Trophoblast cell (in vitro differentiated cells and primary cell): ENCODE results near the gene TIMM21.

Experiments
- DNase-seq, 2 donors: peaks; one replicate each; pipeline ENCODE4 v3.0.0-alpha.2; 2016
- H2AFZ ChIP-seq: 2 replicates; pipeline ENCODE4 v1.6.1; 2013; ENCODE audit warnings: low read length, moderate library complexity, mild to moderate bottlenecking; ENCODE audit not compliant: insufficient read depth, poor library complexity
- H2AK5ac ChIP-seq: 2 replicates; pipeline ENCODE4 v1.6.1; 2013; ENCODE audit warnings: mild to moderate bottlenecking, low read length
- H2BK120ac ChIP-seq: 2 replicates; pipeline ENCODE4 v1.6.1; 2013; ENCODE audit warnings: low read length, mild to moderate bottlenecking, moderate library complexity; ENCODE audit not compliant: insufficient read depth, poor library complexity
- H2BK12ac ChIP-seq: 2 replicates; pipeline ENCODE4 v1.6.1; 2013; ENCODE audit warnings: mild to moderate bottlenecking, low read length, moderate library complexity
- H2BK5ac ChIP-seq: 2 replicates; pipeline ENCODE4 v1.6.1; 2013; ENCODE audit warnings: low read length, low read depth, moderate library complexity, mild to moderate bottlenecking; ENCODE audit not compliant: poor library complexity
- H3K14ac ChIP-seq: 2 replicates; pipeline ENCODE4 v1.6.1; 2013; ENCODE audit warnings: mild to moderate bottlenecking, low read length
- H3K18ac ChIP-seq: 2 replicates; pipeline ENCODE4 v1.6.1; 2013; ENCODE audit warnings: mild to moderate bottlenecking, low read length
- H3K23ac ChIP-seq: 2 replicates; pipeline ENCODE4 v1.6.1; 2013; ENCODE audit warnings: low read length
- H3K27ac ChIP-seq: 2 replicates; pipeline ENCODE4 v1.5.1; 2013; ENCODE audit warnings: low read depth, mild to moderate bottlenecking, inconsistent platforms, low read length, moderate library complexity
- H3K27me3 ChIP-seq: 2 replicates; pipeline ENCODE4 v1.6.1; 2013; ENCODE audit warnings: inconsistent platforms, mild to moderate bottlenecking, low read length, moderate library complexity; ENCODE audit not compliant: insufficient read depth
- H3K36me3 ChIP-seq, 2 experiments: 1 replicate in 1 of 2; 2 replicates in 1 of 2; pipeline ENCODE4 v1.6.1; 2013; ENCODE audit warnings: low read length in 2 of 2, mild to moderate bottlenecking in 2 of 2, moderate library complexity in 1 of 2; ENCODE audit not compliant: insufficient read depth in 2 of 2, control insufficient read depth in 1 of 2
- H3K4ac ChIP-seq: 2 replicates; pipeline ENCODE4 v1.6.1; 2013; ENCODE audit warnings: low read depth, mild to moderate bottlenecking, low read length, moderate library complexity
- H3K4me1 ChIP-seq, 2 experiments: 1 replicate in 1 of 2; 2 replicates in 1 of 2; pipeline ENCODE4 v1.6.1; 2013; ENCODE audit warnings: low read length in 2 of 2, mild to moderate bottlenecking in 2 of 2, moderate library complexity in 1 of 2; ENCODE audit not compliant: insufficient read depth in 2 of 2, control insufficient read depth in 1 of 2
- H3K4me2 ChIP-seq: 2 replicates; pipeline ENCODE4 v1.6.1; 2013; ENCODE audit warnings: inconsistent platforms, mild to moderate bottlenecking, low read length, moderate library complexity
- H3K4me3 ChIP-seq: 2 replicates; pipeline ENCODE4 v1.5.1; 2013; ENCODE audit warnings: mild to moderate bottlenecking, low read depth, low read length, inconsistent platforms
- H3K79me1 ChIP-seq: one replicate; pipeline ENCODE4 v1.6.1; 2013; ENCODE audit warnings: low read length
- H3K79me2 ChIP-seq: 2 replicates; pipeline ENCODE4 v1.6.1; 2013; ENCODE audit warnings: low read length, mild to moderate bottlenecking; ENCODE audit not compliant: control insufficient read depth, insufficient read depth, poor library complexity
- H3K9ac ChIP-seq: 2 replicates; pipeline ENCODE4 v1.6.1; 2013; ENCODE audit warnings: mild to moderate bottlenecking, low read length
- H3K9me3 ChIP-seq: 2 replicates; pipeline ENCODE4 v1.6.1; 2013; ENCODE audit warnings: low read depth, mild to moderate bottlenecking, control low read depth, inconsistent platforms, low read length; ENCODE audit not compliant: insufficient read depth
- H4K12ac ChIP-seq: 2 replicates; pipeline ENCODE4 v1.6.1; 2013; ENCODE audit warnings: low read depth, mild to moderate bottlenecking, low read length, moderate library complexity
- H4K8ac ChIP-seq: 2 replicates; pipeline ENCODE4 v1.6.1; 2013; ENCODE audit warnings: low read depth, mild to moderate bottlenecking, low read length, moderate library complexity
- H4K91ac ChIP-seq: one replicate; pipeline ENCODE4 v1.6.1; 2013; ENCODE audit warnings: low read depth, mild to moderate bottlenecking, low read length, moderate library complexity
- WGBS: extraction: QIAGEN DNeasy Blood & Tissue Kit; methylation state at CpG from one replicate; pipeline ENCODE4 v1.1.7; 2013; ENCODE audit warnings: missing lambda C conversion rate; ENCODE audit not compliant: insufficient read length, insufficient coverage; ENCODE audit errors: extremely low coverage; 5-methylcytosine and 5-hydroxymethylcytosine counted together

The TIMM21 gene

GRCh38 chr18:74198453-74198852 lies 50.1 kb downstream of the TIMM21 start:
- no peak overlapping the region for H3K27ac ChIP-seq
- H2AK5ac ChIP-seq, result no peak overlapping the region
- no peak overlapping the region for H3K14ac ChIP-seq
- WGBS, result no CpG with 5 or more reads among the region's 3 CpGs
- H3K4me3 ChIP-seq, result no peak overlapping the region
- H3K4ac ChIP-seq, result no peak overlapping the region
- peaks cover 2% of the 10 kb centered on the region for H3K9me3 ChIP-seq
- H3K36me3 ChIP-seq, result no peaks in the 10 kb centered on the region
- H3K18ac ChIP-seq, result no peak overlapping the region
- DNase-seq, result no peak
- H2AFZ ChIP-seq, result no peak overlapping the region
- no peaks in the 10 kb centered on the region for H3K27me3 ChIP-seq
- H3K4me1 ChIP-seq, result no peaks in the 10 kb centered on the region
- H3K9ac ChIP-seq, result no peak overlapping the region
- H4K8ac ChIP-seq, result no peak overlapping the region
- H3K23ac ChIP-seq, result no peak overlapping the region
- no peak overlapping the region for H3K4me2 ChIP-seq
- no peaks in the 10 kb centered on the region for H3K79me1 ChIP-seq
- no peak overlapping the region for H2BK5ac ChIP-seq
- H2BK12ac ChIP-seq, result no peak overlapping the region
- no peak overlapping the region for H4K91ac ChIP-seq
- H4K12ac ChIP-seq, result no peak overlapping the region
- H3K79me2 ChIP-seq, result no peaks in the 10 kb centered on the region
- no peak overlapping the region for H2BK120ac ChIP-seq

GRCh38 chr18:74200780-74201179 lies 52.5 kb downstream of the TIMM21 start:
- Histone ChIP-seq H3K4me2 (no peak overlapping the region), H3K9ac (no peak overlapping the region), H3K4me1 (no peaks in the 10 kb centered on the region), H3K9me3 (peaks cover 2% of the 10 kb centered on the region), H4K8ac (no peak overlapping the region), H3K23ac (no peak overlapping the region), H3K4me3 (no peak overlapping the region), H3K14ac (no peak overlapping the region), H3K27ac (no peak overlapping the region), H3K27me3 (no peaks in the 10 kb centered on the region), H2AK5ac (no peak overlapping the region), H3K79me2 (no peaks in the 10 kb centered on the region), H3K79me1 (no peaks in the 10 kb centered on the region), H4K12ac (no peak overlapping the region), H3K4ac (no peak overlapping the region), H4K91ac (no peak overlapping the region), H2BK5ac (no peak overlapping the region), H3K36me3 (no peaks in the 10 kb centered on the region), H2BK120ac (no peak overlapping the region), H3K18ac (no peak overlapping the region), H2AFZ (no peak overlapping the region), H2BK12ac (no peak overlapping the region)
- WGBS, result no CpG with 5 or more reads among the region's 17 CpGs
- DNase-seq, result no peak

- Histone ChIP-seq H3K4me2 (no peak overlapping the region), H2BK12ac (no peak overlapping the region), H3K36me3 (no peaks in the 10 kb centered on the region), H2AFZ (no peak overlapping the region), H3K4ac (no peak overlapping the region), H3K27ac (no peak overlapping the region), H3K27me3 (no peaks in the 10 kb centered on the region), H3K23ac (no peak overlapping the region), H3K79me1 (no peaks in the 10 kb centered on the region), H2BK5ac (no peak overlapping the region), H3K14ac (no peak overlapping the region), H4K12ac (no peak overlapping the region), H3K4me3 (no peak overlapping the region), H3K79me2 (no peaks in the 10 kb centered on the region), H2AK5ac (no peak overlapping the region), H3K9ac (no peak overlapping the region), H4K91ac (no peak overlapping the region), H4K8ac (no peak overlapping the region), H3K9me3 (peaks cover 2% of the 10 kb centered on the region), H3K18ac (no peak overlapping the region), H3K4me1 (no peaks in the 10 kb centered on the region), H2BK120ac (no peak overlapping the region)
- DNase-seq, result no peak
- no CpG with 5 or more reads among the region's 7 CpGs for WGBS
Observed at GRCh38 chr18:74203811-74204210, 55.5 kb downstream of the TIMM21 start.

- H4K8ac ChIP-seq, result no peak overlapping the region
- no peak overlapping the region for H4K91ac ChIP-seq
- no peaks in the 10 kb centered on the region for H3K36me3 ChIP-seq
- no peaks in the 10 kb centered on the region for H3K79me2 ChIP-seq
- H3K9ac ChIP-seq, result no peak overlapping the region
- H3K4me1 ChIP-seq, result no peaks in the 10 kb centered on the region
- H3K18ac ChIP-seq, result no peak overlapping the region
- H4K12ac ChIP-seq, result no peak overlapping the region
- no peak overlapping the region for H3K14ac ChIP-seq
- H3K9me3 ChIP-seq, result peaks cover 2% of the 10 kb centered on the region
- H2BK120ac ChIP-seq, result no peak overlapping the region
- H2BK12ac ChIP-seq, result no peak overlapping the region
- no peak overlapping the region for H2AFZ ChIP-seq
- no peak overlapping the region for H2AK5ac ChIP-seq
- no peak overlapping the region for H2BK5ac ChIP-seq
- 100% methylated on average over 2 of the region's 5 CpGs for WGBS
- H3K27me3 ChIP-seq, result no peaks in the 10 kb centered on the region
- H3K79me1 ChIP-seq, result no peaks in the 10 kb centered on the region
- no peak overlapping the region for H3K4ac ChIP-seq
- DNase-seq, result no peak
- no peak overlapping the region for H3K27ac ChIP-seq
- H3K4me3 ChIP-seq, result no peak overlapping the region
- H3K4me2 ChIP-seq, result no peak overlapping the region
- H3K23ac ChIP-seq, result no peak overlapping the region
Observed at GRCh38 chr18:74204526-74205152, 56.3 kb downstream of the TIMM21 start.
